ENCODE data around the gene DDI1. TPM values are rescaled to one million over a fixed set of nuclear protein-coding genes. Genes with fewer than 3 reads are reported as not detected.

DDI1 gene
- total and polyA plus RNA-seq, 2 of the 4 experiments (the other 2 are of a cell fraction) = not detected

GRCh38 chr11:103994094-103994493 is 42.3 kb upstream of the DDI1 start:
- Histone ChIP-seq H2AFZ (replicated peaks; ENCODE audit: low read length, poor library complexity) (no peak overlapping the region), H2BK120ac (ENCODE audit: low read depth, low read length) (no peak overlapping the region), H4K20me1 (ENCODE audit: insufficient read depth, low read length) (no peaks in the 10 kb centered on the region), H2BK5ac (ENCODE audit: low read depth, low read length, poor library complexity, severe bottlenecking) (no peak overlapping the region), H4K5ac (ENCODE audit: low read depth, low read length) (peak overlapping the region; percentile 78; the same call in 1 of the 2 replicates), H3K56ac (ENCODE audit: extremely low read depth, insufficient read depth, low read length) (no peak overlapping the region), H3K4ac (ENCODE audit: low read depth, low read length) (no peak overlapping the region), H4K8ac (ENCODE audit: low read depth in 2 of 2, low read length in 2 of 2) (no peak overlapping the region), H3K23ac (ENCODE audit: low read depth, low read length) (no peak overlapping the region), H3K9me1 (ENCODE audit: insufficient read depth, low read length) (no peaks in the 10 kb centered on the region), H2AK9ac (replicated peaks; ENCODE audit: low read depth, low read length, poor library complexity) (no peak overlapping the region), H3K27ac (ENCODE audit: insufficient read depth, low read length) (peak overlapping the region; percentile 55; the same call in 1 of the 2 replicates), H3K27me3 (ENCODE audit: control insufficient read depth, insufficient read depth, low read length) (no peaks in the 10 kb centered on the region), H3K79me1 (ENCODE audit: low read depth in 1 of 2, low read length in 2 of 2) (no peaks in the 10 kb centered on the region), H3K9ac (ENCODE audit: low read depth, low read length) (no peak overlapping the region), H3K18ac (ENCODE audit: low read depth, low read length) (peak overlapping the region; percentile 77; the same call in 1 of the 2 replicates), H3K9me3 (ENCODE audit: control insufficient read depth, insufficient read depth, low read length) (no peaks in the 10 kb centered on the region), H3K14ac (replicated peaks; ENCODE audit: low read depth, low read length) (no peak overlapping the region), H3K36me3 (ENCODE audit: control insufficient read depth, insufficient read depth, low read length) (no peaks in the 10 kb centered on the region), H3K4me1 (ENCODE audit: control insufficient read depth, insufficient read depth, low read length) (peaks cover 9% of the 10 kb centered on the region; the same call in 1 of the 2 replicates), H3K4me2 (ENCODE audit: low read depth, low read length) (no peak overlapping the region; the same call in 1 of the 2 replicates), H2BK15ac (ENCODE audit: low read depth, low read length) (no peak overlapping the region), H2AK5ac (ENCODE audit: low read depth, low read length) (no peak overlapping the region), H2BK20ac (ENCODE audit: low read depth, low read length) (no peak overlapping the region), H3K4me3 (ENCODE audit: insufficient read depth, low read depth, low read length) (no peak overlapping the region), H4K91ac (ENCODE audit: insufficient read depth, low read depth, low read length) (no peak overlapping the region)
- ChIA-PET CTCF (no interaction called here), POLR2A (ENCODE audit: unreplicated experiment) (no interaction called here)
- TF ChIP-seq NFE2L2 (IDR thresholded peaks at IDR 0.05; ENCODE audit: low read depth, low read length) (no peak), RFX5 (IDR thresholded peaks at IDR 0.05; ENCODE audit: low read depth, low read length) (no peak), SMC3 (IDR thresholded peaks at IDR 0.05; ENCODE audit: low read depth, low read length) (no peak), CHD1 (IDR thresholded peaks at IDR 0.05; ENCODE audit: low read depth, low read length) (no peak), USF2 (IDR thresholded peaks at IDR 0.05; ENCODE audit: low read depth, low read length) (no peak), CEBPB (IDR thresholded peaks at IDR 0.05; ENCODE audit: low read depth, low read length) (no peak), ELK1 (IDR thresholded peaks at IDR 0.05; ENCODE audit: borderline replicate concordance, low read depth, low read length) (no peak), FOS (IDR thresholded peaks at IDR 0.05; ENCODE audit: low read depth, low read length) (no peak), BHLHE40 (IDR thresholded peaks at IDR 0.05; ENCODE audit: low read depth, low read length) (no peak), MXI1 (IDR thresholded peaks at IDR 0.05; ENCODE audit: borderline replicate concordance, low read depth, low read length) (no peak), RAD21 (IDR thresholded peaks at IDR 0.05; ENCODE audit: low read length) (no peak), RCOR1 (IDR thresholded peaks at IDR 0.05; ENCODE audit: insufficient replicate concordance, low read length) (no peak), CTCF (conservative IDR thresholded peaks at IDR 0.05; ENCODE audit: low read depth, low read length) (no peak), POLR2A (IDR thresholded peaks at IDR 0.05; ENCODE audit: low read depth, low read length) (no peak), MAFK (IDR thresholded peaks at IDR 0.05; ENCODE audit: low read depth, low read length) (no peak), MAZ (IDR thresholded peaks at IDR 0.05; ENCODE audit: borderline replicate concordance, low read depth, low read length) (no peak)
- ATAC-seq (ENCODE audit: low read depth) (no peak; the same call in 1 of the 2 replicates), DNase-seq (no peak)
- BruUV-seq (replicated peaks) = no TSS peak
- no CpG with 5 or more reads among the region's 1 CpG for WGBS, 2 experiments (ENCODE audit: extremely low coverage in 2 of 2, insufficient read length in 1 of 2)
- dilution Hi-C loops (cut with HindIII; ENCODE audit: low sequenced_read_pairs, unreplicated experiment) (no loop called here), intact Hi-C loops (cut with micrococcal nuclease) (loop anchor here (5.0 kb wide), 1 partner anchor 518 kb away; no protein-coding TSS in a partner anchor), in situ Hi-C loops (cut with MboI; ENCODE audit: low sequenced_read_pairs) (no loop called here)

Measured in IMR-90 (cell line).